Measurements from ENCODE around the gene SCAPER.

The SCAPER gene

DNA sequence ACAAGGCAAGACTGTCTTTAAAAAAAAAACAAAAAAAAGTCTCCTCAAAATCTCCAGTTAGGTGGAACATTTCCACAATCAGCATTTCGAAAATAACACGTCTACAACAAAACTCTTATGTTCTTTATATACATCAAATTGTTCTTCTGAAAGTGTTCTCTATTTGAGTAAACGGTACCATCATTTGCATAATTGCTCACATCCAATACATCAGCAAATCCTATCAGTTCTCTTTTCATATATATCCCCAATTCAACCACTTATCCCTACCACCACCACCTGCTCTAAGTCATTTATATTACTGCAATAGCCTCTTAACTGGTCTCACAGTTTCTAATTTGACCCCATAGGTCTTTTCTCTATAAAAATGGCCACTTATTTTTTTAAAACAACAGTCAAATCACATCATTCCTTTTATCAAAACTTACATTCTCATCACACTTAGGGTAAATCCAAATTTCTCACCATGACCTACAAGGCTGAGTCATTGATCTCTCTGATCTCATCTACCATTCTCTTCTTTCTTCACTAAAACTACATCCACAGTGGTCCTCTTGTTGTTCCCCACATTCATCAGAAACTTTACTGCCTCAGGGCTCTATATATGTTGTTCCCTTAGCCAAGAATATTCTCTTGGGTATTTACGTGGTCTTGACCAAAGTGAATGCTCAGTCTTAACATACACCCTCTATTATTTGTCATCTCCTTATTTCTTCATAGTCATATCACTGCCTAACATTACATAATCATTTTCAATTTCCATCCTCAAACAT is 237.0 kb downstream of the SCAPER start:
- DNase-seq = no peak

DNA sequence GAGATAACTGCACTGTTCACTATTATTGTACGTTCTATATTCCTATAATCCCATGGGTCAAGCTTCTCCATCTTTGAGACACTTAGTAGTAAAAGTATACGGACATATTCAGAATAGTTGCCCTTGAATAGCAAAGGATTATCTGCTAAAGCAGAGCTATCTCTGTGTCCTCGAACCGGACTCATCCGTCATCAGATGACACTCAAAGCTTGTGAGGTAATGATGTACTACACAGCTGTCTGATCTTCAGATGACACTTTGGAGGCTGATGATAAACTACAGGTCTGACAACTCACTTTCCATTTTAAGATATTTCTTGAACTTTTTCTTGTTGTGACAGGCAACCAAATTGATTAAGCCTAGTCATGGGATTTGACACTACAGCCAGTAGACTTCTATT is 240.2 kb downstream of the SCAPER start:
- DNase-seq = no peak

DNA sequence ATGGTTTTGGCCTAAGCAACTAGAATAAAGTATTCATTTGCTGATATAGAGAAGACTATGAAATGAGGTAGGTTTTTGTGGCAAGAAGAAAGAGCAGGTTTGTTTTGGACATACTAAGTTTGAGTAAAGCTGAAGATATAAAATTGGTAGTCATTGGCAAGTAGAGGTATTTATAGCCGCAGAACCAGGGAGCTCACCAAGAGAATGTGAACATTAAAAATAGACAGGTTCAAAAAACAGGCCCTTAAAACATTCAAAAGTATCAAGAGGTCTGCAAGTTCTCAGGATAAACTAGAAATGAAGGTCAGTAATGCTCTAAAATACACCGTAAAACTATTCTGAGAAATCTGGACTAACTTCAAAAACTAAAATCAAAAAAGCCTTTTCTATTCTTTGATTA is 240.7 kb downstream of the SCAPER start:
- DNase-seq = no peak

DNA sequence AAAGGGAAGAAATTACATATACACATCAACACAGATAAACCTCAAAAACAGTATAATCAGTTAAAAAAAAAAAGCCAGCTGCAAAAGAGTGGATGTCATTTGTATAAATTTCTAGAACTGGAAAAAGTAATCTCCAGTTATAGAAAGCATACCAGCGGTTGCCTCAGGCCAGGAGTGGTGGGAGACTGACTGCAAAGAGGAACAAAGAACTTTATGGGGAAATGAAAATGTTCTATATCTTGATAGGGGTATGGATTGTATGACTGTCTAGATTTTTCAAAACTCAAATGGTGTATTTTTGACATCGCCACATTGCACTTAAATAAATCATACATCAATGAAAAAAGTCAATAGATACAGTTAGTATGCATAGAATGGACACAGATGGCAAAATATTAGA is 241.6 kb downstream of the SCAPER start:
- DNase-seq = no peak

DNA sequence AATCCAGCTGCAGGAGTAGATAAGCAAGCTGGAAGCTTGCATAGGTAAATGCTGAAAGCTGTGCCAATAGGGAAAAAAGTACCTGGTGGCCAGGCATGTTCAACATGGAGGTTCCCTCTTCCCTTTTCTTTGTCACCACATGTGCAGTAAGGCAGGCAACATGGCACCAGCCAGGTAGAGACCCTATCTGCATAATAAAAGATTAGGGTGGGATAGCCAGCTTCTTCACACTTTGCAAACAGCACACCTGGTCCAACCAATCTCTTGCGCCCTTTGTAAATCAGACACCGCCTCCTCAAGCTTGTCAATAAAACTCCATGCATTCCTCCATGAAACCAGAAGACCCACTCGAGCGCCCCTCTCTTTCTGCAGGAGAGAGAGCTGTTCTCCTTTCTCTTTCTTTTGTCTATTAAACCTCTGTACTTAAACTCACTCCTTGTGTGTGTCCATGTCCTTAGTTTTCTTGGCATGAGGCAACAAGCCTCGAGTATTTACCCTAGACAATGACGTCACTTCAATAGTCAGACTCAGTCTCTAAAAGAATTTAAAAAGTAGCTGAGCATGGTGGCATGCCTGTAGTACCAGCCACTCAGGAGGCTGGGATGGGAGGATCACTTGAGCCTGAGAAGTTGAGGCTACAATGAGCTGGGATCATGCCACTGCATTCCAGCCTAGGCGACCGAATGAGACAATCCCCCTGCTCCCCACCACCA is 256.3 kb downstream of the SCAPER start:
- no peak for DNase-seq

DNA sequence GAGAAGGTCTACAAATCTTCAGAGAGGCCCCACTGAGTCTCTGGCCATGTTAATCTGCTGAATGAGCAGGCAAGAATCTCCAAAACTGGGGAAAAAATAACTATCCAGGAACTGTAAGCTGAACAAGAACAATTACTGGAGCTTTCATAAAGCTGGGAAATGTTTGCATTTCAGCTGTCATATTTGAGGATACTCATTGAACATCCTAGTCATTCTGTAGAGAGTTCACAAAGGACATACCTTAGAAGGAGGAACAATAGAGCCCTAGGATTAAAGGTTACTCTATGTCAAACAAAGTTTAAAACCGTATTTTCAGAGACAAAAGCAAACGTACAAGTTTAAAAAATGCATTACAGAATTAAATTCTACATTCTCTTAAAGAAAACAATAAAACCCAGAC is 257.5 kb downstream of the SCAPER start:
- DNase-seq = no peak

DNA sequence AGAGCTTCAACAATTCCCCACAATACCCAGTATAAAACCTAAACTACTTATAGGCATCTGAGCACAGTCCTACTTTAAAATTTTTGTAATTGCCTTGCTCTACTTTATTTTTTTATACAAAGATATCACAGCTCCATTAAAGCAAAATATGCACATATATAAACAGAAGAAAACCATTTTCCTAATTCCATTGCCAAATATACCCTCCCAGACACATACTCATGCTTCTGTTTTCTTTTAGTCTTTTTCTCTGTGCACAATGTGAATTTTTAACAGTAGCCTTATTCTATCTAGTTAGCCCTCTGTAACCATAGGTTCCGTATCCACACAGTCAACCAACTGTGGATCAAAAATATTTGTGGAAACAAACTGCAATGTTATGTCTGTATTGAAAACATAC is 260.5 kb downstream of the SCAPER start:
- no peak for DNase-seq

DNA sequence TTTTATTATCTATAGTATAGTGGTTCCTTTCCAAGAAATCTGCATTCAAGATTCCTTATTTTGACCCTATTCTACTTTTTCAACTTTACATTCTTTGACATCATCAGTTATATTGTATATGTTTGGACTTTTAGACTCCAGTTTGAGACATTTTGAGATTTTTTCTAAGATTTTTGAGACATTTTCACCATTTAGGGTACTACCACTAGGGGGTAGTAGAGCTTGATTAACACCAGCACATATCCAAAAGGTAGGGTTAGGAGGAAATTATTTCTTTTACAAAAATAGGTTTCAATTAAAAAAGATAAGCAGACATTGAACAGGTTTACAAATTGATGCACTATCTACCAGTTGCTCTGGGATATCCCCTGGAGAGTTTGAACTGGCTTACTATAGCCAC is 262.5 kb downstream of the SCAPER start:
- no peak for DNase-seq

DNA sequence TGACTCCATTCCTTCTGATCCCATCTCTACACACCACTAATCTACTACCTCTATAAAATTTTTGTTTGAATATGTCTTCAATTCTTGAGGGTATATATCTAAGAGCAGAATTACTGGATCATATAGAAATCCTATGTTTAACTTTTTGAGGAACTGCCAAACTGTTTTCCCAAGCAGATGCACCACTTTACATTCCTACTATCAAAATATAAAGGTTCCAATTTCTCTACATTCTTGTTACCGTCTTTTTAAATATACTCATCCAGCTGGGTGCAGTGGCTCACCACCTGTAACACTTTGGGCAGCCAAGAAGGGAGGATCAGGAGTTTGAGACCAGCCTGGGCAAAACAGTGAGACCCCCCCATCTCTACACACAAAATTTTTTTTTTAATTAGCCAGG is 268.0 kb downstream of the SCAPER start:
- no peak for DNase-seq

DNA sequence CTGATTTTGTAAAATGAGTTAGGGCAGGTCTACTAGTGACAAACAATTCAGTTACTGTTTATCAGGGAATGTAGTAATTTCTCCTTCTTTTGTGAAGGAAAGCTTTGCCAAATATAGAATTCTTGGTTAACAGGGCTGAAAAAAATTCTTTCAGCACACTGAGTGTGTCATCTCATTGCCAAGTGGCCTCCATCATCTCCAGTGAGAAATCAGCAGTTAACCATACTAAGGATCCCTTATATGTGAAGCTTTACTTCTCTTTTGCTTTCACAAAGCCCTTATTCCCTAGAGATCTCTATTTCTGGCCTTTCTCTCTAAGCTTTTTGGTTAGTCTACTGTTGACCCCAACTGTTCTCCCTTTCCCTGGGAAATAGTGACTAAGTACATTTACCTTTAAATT is 269.1 kb downstream of the SCAPER start:
- no peak for DNase-seq

DNA sequence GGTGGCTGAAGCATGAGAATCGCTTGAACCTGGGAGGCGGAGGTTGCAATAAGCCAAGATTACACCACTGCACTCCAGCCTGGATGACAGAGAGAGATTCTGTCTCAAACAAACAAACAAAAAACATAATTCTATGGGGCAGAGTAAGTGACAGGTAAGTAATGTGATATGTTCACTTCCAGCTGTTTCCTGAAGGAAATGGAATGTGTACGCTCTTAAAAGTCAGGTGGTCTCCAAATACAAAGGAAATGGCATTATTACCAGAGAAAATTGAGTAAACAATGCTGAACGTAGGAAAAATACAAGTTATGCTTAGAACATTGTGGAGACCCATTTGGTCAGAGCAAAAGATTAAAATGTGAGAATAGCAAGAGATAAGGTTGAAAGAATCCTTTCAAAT is 278.5 kb downstream of the SCAPER start:
- no peak for DNase-seq

DNA sequence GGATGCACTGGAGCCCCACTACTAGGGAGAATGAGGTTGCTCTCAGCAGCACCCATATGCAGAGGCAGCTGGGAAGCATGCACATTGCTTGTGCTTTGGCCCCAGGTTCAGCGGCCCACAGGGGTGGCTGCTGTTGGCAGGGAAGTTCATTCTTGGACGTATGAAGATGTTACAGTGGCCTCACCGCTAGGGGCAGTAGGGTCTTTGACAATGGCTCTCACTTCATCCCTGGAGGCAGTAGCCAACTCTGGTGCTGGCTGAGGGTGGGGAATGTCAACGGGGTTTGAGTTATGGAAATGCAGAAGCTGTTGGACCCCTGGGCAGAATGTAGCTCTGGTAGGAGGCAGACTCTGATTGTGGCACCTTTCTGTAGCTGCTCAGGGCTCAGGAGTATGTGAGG is 279.9 kb downstream of the SCAPER start:
- no peak for DNase-seq

DNA sequence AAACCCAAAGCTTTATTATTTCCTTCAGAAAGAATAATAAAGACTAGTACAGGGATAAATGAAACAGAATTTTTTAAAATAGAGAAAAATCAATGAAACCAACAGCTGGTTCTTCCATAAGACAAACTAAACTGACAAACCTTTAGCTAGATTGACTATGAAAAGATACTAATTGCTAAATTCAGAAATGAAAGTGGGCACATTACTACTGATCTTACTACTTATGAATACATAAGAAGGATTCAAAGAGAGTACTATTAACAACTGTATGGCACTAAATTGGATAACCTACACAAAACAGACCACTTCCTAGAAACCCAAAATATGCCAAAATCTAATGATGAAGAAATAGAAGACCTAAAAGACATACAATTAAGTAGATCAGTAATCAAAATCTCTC is 290.4 kb downstream of the SCAPER start:
- DNase-seq = no peak

DNA sequence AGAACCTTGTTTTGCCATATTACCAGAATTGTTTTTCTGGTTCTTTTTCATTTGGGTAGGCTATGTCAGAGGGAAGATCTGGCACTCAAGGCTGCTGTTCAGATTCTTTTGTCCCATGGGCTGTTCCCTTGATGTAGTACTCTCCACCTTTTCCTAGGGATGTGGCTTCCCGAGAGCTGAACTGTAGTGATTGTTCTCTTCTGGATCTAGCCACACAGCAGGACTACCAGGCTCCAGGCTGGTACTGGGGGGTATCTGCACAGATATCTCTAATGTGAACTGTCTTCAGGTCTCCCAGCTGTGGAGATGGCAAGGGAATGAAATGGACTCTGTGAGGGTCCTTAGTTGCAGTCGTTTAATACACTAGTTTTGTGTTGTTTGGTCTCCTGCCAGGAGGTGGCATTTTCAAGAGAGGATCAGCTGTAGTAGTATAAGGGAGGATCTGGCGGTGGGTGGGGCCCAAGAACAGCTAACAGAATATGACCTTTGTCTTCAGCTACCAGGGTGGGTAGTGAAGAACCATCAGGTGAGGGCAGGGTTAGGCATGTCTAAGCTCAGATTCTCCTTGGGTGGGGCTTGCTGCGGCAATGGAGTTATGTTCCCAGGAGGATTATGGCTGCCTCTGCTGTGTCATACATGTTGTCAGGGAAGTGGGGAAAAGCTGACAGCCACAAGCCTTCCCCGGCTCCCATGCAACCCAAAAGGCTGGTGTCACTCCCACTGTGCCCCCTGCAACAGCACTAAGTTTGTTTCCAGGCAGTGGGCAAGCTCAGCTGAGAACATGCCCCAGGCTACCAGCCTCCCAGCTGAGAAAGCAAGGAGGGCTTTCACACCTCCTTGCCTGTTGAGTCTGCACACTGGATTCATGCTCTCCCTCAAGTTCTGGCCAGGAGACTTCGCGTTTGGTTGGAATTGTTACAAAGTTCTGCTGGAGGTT is 316.1 kb downstream of the SCAPER start:
- no peak for DNase-seq

DNA sequence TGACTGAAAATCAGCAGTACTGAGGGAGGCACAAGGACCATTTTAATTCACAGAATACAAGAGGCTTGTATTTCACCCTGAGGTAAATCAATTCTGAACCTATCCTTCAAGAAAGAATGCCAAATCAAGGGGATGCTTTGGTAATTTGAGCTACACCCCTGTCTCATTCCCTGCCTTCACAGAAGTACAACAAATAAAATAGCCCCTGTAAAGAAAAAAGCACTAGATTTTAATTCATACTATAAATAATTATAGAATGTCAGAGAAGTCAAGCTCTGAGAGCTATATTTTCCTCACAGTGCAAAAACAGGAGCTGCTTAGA is 319.6 kb downstream of the SCAPER start:
- DNase-seq = no peak

DNA sequence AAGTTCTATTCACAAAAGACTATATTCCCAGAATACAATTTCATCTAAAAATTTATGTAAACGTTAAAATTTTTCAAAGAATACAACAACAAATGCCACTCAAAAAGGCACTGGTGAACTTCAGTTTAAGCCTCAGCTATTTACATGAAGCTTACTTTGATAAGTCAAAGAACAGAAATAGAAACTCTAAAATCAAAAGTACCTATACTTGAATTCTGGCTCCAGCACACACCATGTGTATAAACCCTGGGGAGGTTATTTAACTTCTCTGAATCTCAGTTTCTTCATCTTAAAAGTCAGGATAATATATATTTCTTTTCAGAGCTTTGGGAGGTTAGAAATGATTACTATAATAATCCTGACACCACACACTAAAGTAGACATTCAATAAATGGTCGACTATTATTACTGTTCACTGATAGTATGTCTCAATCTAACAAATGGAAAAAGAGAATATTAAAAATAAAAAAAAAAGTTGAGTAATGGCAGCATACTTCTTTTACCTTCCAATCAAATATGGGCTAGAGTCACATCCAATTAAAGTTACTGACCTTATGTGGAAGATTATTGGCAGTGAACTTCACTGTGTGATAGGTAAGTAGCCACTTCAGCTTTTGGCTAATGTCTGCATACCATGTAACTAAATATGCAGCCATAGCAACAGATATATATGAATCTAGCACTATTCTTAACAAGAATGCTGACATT is 320.1 kb downstream of the SCAPER start:
- no peak for DNase-seq

DNA sequence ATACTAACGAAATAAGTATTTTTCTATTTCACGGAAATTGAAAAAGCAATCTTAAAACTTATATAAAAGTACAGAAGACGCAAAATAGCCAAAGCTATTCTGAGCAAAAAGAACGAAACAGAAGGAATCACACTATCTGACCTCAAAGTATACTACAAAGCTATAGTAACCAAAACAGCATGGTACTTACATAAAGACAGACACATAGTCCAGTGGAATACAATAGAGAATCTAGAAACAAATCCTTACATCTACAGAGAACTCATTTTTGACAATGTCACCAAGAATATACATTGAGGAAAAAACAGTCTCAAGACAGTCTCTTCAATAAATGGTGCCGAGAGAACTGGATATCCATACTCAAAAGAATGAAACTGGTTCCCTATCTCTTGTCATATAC is 322.6 kb downstream of the SCAPER start:
- DNase-seq = no peak

DNA sequence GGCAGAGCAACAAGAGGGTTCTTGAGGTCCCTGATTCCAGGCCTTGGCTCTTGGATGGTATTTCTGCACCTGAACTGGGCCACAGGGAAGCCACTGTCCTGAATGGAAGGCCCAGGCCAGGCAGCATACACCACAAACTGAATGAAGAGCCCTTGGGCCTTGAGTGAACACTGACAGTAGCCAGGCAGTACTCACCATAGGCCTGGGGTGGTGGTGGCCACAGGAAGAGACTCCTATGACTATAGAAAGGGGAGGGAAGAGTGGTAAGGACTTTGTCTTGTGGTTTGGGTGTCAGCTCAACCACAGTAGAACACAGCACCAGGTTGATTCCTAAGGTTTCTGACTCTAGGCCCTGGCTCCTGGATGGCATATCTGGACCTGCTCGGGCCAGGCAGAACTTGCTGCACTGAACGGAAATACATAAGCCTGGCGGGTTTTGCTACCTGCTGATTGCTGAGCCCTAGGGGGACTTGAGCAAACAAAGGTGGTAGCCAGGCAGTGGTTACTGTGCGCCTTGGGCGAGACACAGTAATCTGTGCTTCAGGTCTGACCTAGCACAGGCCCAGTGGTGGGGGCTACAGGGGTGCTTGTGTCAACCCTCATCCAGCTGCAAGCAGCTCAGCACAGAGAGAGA is 327.1 kb downstream of the SCAPER start:
- DNase-seq = no peak

DNA sequence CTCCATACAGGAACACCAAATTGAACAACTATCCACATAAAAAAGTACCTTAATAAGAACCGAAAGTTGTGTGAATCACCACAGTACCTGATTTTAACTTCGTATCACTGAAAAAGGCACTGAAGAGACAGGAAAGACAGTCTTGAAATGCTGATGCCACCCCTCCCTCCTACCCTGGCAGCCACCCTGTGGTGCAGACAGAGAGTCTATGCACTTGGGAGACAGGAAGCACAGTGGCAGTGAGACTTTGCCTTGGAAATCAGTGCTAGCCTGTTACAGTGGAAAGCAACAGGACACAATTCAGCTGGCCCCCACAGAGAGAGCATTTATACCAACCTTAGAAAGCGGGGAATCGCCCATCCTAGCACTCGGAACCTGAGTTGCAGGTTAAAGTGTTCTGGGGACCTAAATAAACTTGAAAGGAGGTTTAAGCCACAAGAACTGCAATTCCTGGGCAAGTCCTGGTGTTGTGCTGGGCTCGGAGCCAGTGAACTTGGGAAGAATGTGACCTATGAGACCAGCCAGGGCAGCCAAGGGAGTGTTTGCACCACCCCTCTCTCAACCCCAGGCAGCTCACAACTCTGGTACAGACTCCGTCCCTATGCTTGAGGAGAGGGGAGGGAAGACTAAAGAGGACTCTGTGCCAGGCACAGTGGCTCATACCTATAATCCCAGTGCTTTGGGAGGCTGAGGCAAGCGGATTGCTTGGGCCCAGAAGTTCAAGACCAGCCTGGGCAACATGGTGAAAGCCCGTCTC is 328.4 kb downstream of the SCAPER start:
- DNase-seq = no peak

DNA sequence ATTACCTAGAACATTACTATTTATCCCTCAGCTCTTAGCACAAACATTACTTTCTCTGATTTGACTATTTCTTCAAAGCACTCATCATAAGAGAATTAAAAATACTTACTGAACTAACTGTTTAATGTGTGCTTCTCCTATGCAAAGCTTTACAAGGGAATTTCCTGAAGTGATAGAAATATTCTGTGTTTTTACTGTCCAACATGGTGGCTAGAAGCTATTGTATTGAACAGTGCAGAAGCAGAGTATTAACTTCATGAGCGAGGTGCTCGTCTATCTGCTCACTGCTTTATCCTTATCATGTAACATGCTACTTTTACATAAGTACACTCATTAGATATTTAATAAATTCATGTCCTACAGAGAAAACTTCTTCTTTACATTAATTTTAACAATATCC is 329.5 kb downstream of the SCAPER start:
- no peak for DNase-seq

DNA sequence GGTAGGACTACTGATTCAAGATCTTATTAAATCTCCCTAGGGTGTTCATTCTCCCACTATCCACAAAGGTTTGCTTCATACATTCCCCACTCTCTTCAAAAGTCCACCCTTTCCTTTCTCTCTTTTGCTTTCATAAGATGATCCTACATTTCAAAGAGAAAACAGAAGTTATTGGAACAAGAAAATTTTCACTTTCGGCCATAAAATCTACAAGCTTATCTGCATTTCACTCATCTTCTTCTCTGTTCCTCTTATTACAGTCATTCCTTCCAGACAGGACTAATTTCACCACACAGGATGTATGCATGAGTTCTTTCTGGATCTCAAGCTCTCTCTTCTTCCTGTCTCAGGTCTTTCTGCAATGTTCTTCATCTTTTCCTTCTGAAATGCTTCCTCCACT is 329.9 kb downstream of the SCAPER start:
- DNase-seq = no peak

DNA sequence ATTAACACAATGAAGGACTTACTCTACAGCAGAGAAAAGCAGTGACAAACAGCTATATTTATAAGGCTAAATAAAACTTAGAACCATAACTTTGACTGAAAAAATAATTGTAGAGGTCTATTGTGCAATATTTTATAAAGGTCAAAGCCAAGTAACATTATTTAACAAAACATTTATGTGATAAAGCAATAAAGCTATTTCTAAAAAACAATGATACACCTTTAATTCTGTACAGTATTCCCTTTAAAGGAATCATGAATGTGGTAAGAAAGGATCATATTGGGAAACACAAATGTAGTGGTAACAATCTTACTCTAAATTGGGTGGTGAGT is 332.2 kb downstream of the SCAPER start:
- no peak for DNase-seq
